H1 (cell line): ENCODE data around the gene ARHGAP1. TPM values are rescaled to one million over a fixed set of nuclear protein-coding genes. Genes with fewer than 3 reads are reported as not detected.

ENCODE experiments used
- CTCF ChIA-PET: fragments of 300-600 bp; sonication (Branson Sonifier 250); formaldehyde crosslinking; loops from one replicate; lab custom pipeline; 2021; ENCODE audit not compliant: partially characterized antibody; lab: Charles Lee
- POLR2A ChIA-PET: fragments of 300-600 bp; sonication (Branson Sonifier 250); formaldehyde crosslinking; loops from one replicate; lab custom pipeline; 2021; ENCODE audit warnings: inconsistent platforms; ENCODE audit not compliant: partially characterized antibody; lab: Charles Lee
- DNase-seq, 2 experiments: peaks; one replicate each; pipeline versions ENCODE4 v3.0.0 to v3.0.0-alpha.2; 2010 to 2022; ENCODE audit warnings: low spot score in 2 of 2, low read depth in 1 of 2, mixed read lengths in 1 of 2
- FAIRE-seq: peaks from 2 replicates; lab custom pipeline; 2011; peaks lifted over from hg19 to GRCh38; lab: Jason Lieb, UNC
- H2AFZ ChIP-seq: 2 replicates; pipeline ENCODE4 v1.8.1; 2012; ENCODE audit warnings: low read length, inconsistent platforms
- H2AK5ac ChIP-seq: 2 replicates; pipeline ENCODE4 v1.6.1; 2013; ENCODE audit warnings: low read depth, low read length
- H2BK120ac ChIP-seq: replicated peaks from 2 replicates; pipeline ENCODE3; 2013; ENCODE audit warnings: low read depth, low read length, inconsistent platforms
- H2BK12ac ChIP-seq: 2 replicates; pipeline ENCODE4 v1.6.1; 2013; ENCODE audit warnings: low read depth, low read length
- H2BK15ac ChIP-seq: 2 replicates; pipeline ENCODE4 v1.6.1; 2013; ENCODE audit warnings: low read length
- H2BK20ac ChIP-seq: 2 replicates; pipeline ENCODE4 v1.6.1; 2013; ENCODE audit warnings: low read length
- H2BK5ac ChIP-seq: 2 replicates; pipeline ENCODE4 v1.6.1; 2013; ENCODE audit warnings: low read depth, low read length
- H3K14ac ChIP-seq: 2 replicates; pipeline ENCODE4 v1.6.1; 2013; ENCODE audit warnings: inconsistent platforms; ENCODE audit not compliant: insufficient read length
- H3K18ac ChIP-seq: 2 replicates; pipeline ENCODE4 v1.6.1; 2013; ENCODE audit warnings: low read length; ENCODE audit errors: extremely low read depth
- H3K23ac ChIP-seq: 2 replicates; pipeline ENCODE4 v1.6.1; 2013; ENCODE audit warnings: inconsistent platforms; ENCODE audit not compliant: insufficient read length
- H3K23me2 ChIP-seq: 2 replicates; pipeline ENCODE4 v1.6.1; 2013; ENCODE audit warnings: low read depth, low read length
- H3K27ac ChIP-seq: 2 replicates; pipeline ENCODE4 v1.6.1; 2011; ENCODE audit warnings: low read depth, low read length, inconsistent platforms
- H3K27me3 ChIP-seq, 4 experiments: replicated peaks in 1 of 4; 1 replicate in 1 of 4; 2 replicates in 3 of 4; pipeline versions ENCODE4 v1.6.1 to v1.8.1; 2011 to 2013; ENCODE audit warnings: low read length in 3 of 4, mild to moderate bottlenecking in 3 of 4, inconsistent platforms in 2 of 4, mixed read lengths in 2 of 4, moderate library complexity in 1 of 4; ENCODE audit not compliant: control insufficient read depth in 3 of 4, insufficient read depth in 3 of 4; ENCODE audit errors: extremely low read depth in 1 of 4
- H3K36me3 ChIP-seq, 4 experiments: 2 replicates each; pipeline versions ENCODE4 v1.6.1 to v1.8.1; 2011 to 2013; ENCODE audit warnings: mild to moderate bottlenecking in 4 of 4, low read length in 3 of 4, moderate library complexity in 2 of 4, control low read depth in 1 of 4, inconsistent platforms in 1 of 4; ENCODE audit not compliant: insufficient read depth in 4 of 4, control insufficient read depth in 2 of 4
- H3K4ac ChIP-seq: replicated peaks from 2 replicates; pipeline ENCODE3; 2013; ENCODE audit warnings: low read length, low read depth, mixed read lengths, inconsistent platforms; ENCODE audit not compliant: insufficient read length
- H3K4me1 ChIP-seq, 4 experiments: replicated peaks in 1 of 4; 1 replicate in 1 of 4; 2 replicates in 3 of 4; pipeline versions ENCODE4 v1.6.1 to v1.8.1; 2011 to 2013; ENCODE audit warnings: low read length in 3 of 4, inconsistent platforms in 2 of 4, mixed read lengths in 1 of 4; ENCODE audit not compliant: insufficient read depth in 4 of 4, control insufficient read depth in 3 of 4
- H3K4me2 ChIP-seq, 2 experiments: 2 replicates each; pipeline versions ENCODE4 v1.6.1 to v1.8.1; 2011 to 2013; ENCODE audit warnings: low read depth in 2 of 2, low read length in 2 of 2, control low read depth in 1 of 2, inconsistent platforms in 1 of 2, mild to moderate bottlenecking in 1 of 2; ENCODE audit not compliant: insufficient read depth in 1 of 2
- H3K4me3 ChIP-seq, 4 experiments: fragments of 200-600, 300-600 bp in 1 of 4; sonication (generic), shearing (Covaris generic), sonication (Bioruptor Twin) in 1 of 4; 2 replicates each; pipeline versions ENCODE4 v1.5.1 to v1.8.1; 2011 to 2016; ENCODE audit warnings: low read length in 4 of 4, low read depth in 3 of 4, control low read depth in 2 of 4, inconsistent platforms in 2 of 4, mild to moderate bottlenecking in 2 of 4, mixed read lengths in 1 of 4, moderate library complexity in 1 of 4; ENCODE audit not compliant: insufficient read depth in 2 of 4; ENCODE audit errors: extremely low read depth in 1 of 4
- H3K56ac ChIP-seq: replicated peaks from 2 replicates; pipeline ENCODE3; 2013; ENCODE audit warnings: low read depth, mild to moderate bottlenecking, mixed read lengths, low read length, inconsistent platforms; ENCODE audit not compliant: insufficient read length
- H3K79me1 ChIP-seq: 2 replicates; pipeline ENCODE4 v1.6.1; 2013; ENCODE audit warnings: low read depth, low read length, control low read depth
- H3K79me2 ChIP-seq, 2 experiments: 2 replicates each; pipeline versions ENCODE4 v1.6.1 to v1.8.1; 2012 to 2013; ENCODE audit warnings: low read length in 2 of 2, mild to moderate bottlenecking in 2 of 2, inconsistent platforms in 1 of 2; ENCODE audit not compliant: insufficient read depth in 2 of 2, control insufficient read depth in 1 of 2
- H3K9ac ChIP-seq, 4 experiments: replicated peaks in 1 of 4; 1 replicate in 1 of 4; 2 replicates in 3 of 4; pipeline versions ENCODE4 v1.6.1 to v1.8.1; 2011 to 2013; ENCODE audit warnings: low read depth in 3 of 4, low read length in 3 of 4, control low read depth in 2 of 4, mild to moderate bottlenecking in 2 of 4, moderate library complexity in 2 of 4, inconsistent platforms in 1 of 4; ENCODE audit errors: extremely low read depth in 1 of 4
- H3K9me3 ChIP-seq, 2 experiments: 2 replicates each; pipeline versions ENCODE4 v1.6.1 to v1.8.1; 2012 to 2013; ENCODE audit warnings: mild to moderate bottlenecking in 2 of 2, moderate library complexity in 2 of 2, control low read depth in 1 of 2, inconsistent platforms in 1 of 2, low read depth in 1 of 2, low read length in 1 of 2, mixed read lengths in 1 of 2; ENCODE audit not compliant: insufficient read depth in 2 of 2
- H4K20me1 ChIP-seq, 2 experiments: replicated peaks in 1 of 2; 2 replicates each; pipeline versions ENCODE3 to v1.8.1; 2011 to 2013; ENCODE audit warnings: inconsistent platforms in 2 of 2, low read length in 2 of 2, mild to moderate bottlenecking in 1 of 2; ENCODE audit not compliant: insufficient read depth in 2 of 2, control insufficient read depth in 1 of 2
- H4K5ac ChIP-seq: 2 replicates; pipeline ENCODE4 v1.6.1; 2013; ENCODE audit warnings: low read length, low read depth, mixed read lengths, inconsistent platforms; ENCODE audit not compliant: insufficient read length
- H4K8ac ChIP-seq: 2 replicates; pipeline ENCODE4 v1.8.0; 2013; ENCODE audit warnings: mild to moderate bottlenecking, moderate library complexity, low read length, inconsistent platforms; ENCODE audit not compliant: insufficient read depth; ENCODE audit errors: extremely low read depth
- H4K91ac ChIP-seq: replicated peaks from 2 replicates; pipeline ENCODE3; 2013; ENCODE audit warnings: low read length, mixed read lengths, inconsistent platforms; ENCODE audit not compliant: insufficient read length
- BACH1 ChIP-seq: IDR thresholded peaks from 2 replicates; pipeline ENCODE4 v1.6.1; 2012; ENCODE audit warnings: low read length, improper control_type of control experiment
- BRCA1 ChIP-seq: IDR thresholded peaks from 2 replicates; pipeline ENCODE4 v1.6.1; 2012; ENCODE audit warnings: low read depth, low read length, improper control_type of control experiment
- CEBPB ChIP-seq: IDR thresholded peaks from 2 replicates; pipeline ENCODE4 v1.6.1; 2012; ENCODE audit warnings: low read depth, low read length
- CTCF ChIP-seq, 3 experiments: IDR thresholded peaks; 1 replicate in 2 of 3; 2 replicates in 1 of 3; pipeline versions ENCODE4 v1.5.1 to v1.6.1; 2011; ENCODE audit warnings: low read length in 3 of 3, mild to moderate bottlenecking in 3 of 3, inconsistent platforms in 2 of 3, low read depth in 1 of 3, moderate library complexity in 1 of 3; ENCODE audit not compliant: insufficient read depth in 1 of 3; ENCODE audit errors: control extremely low read depth in 1 of 3
- E2F6 ChIP-seq: IDR thresholded peaks from 2 replicates; pipeline ENCODE4 v1.6.1; 2012; ENCODE audit warnings: inconsistent platforms
- JUND ChIP-seq: IDR thresholded peaks from 2 replicates; pipeline ENCODE4 v1.6.1; 2011; ENCODE audit warnings: mild to moderate bottlenecking, improper control_type of control experiment, low read length
- NRF1 ChIP-seq: IDR thresholded peaks from 2 replicates; pipeline ENCODE4 v1.6.1; 2011; ENCODE audit warnings: mild to moderate bottlenecking, low read depth, low read length, improper control_type of control experiment
- RFX5 ChIP-seq: IDR thresholded peaks from 2 replicates; pipeline ENCODE4 v1.6.1; 2011; ENCODE audit warnings: low read depth, low read length, improper control_type of control experiment, borderline replicate concordance
- SIRT6 ChIP-seq: IDR thresholded peaks from one replicate; pipeline ENCODE4 v1.7.1; 2012; ENCODE audit warnings: low read length, inconsistent platforms
- SIX5 ChIP-seq: IDR thresholded peaks from 2 replicates; pipeline ENCODE4 v1.6.1; 2011; ENCODE audit warnings: mild to moderate bottlenecking, low read depth, low read length
- SRF ChIP-seq: IDR thresholded peaks from 2 replicates; pipeline ENCODE4 v1.6.1; 2011; ENCODE audit warnings: mild to moderate bottlenecking, low read depth, low read length, moderate library complexity
- TCF12 ChIP-seq: IDR thresholded peaks from 2 replicates; pipeline ENCODE4 v1.6.1; 2011; ENCODE audit warnings: low read depth, mild to moderate bottlenecking, low read length
- ZNF274 ChIP-seq: IDR thresholded peaks from 2 replicates; pipeline ENCODE4 v1.7.0; 2012; ENCODE audit warnings: low read length, borderline replicate concordance; ENCODE audit errors: extremely low read depth
- polyA plus RNA-seq, 7 experiments: library from polyadenylated mRNA; depleted of rRNA in 3 of 7; stranded (reverse) in 5 of 7; unstranded in 2 of 7; fragments of >200 nt in 5 of 7; fragments of 200-250 nt in 2 of 7; gene quantifications; 1 replicate in 5 of 7; 2 replicates in 1 of 7; 4 replicates in 1 of 7; pipeline versions ENCODE4 v1.2.1 to v1.2.3, GENCODE V29; 2011 to 2013; ENCODE audit warnings: missing spikeins in 2 of 7, mixed read lengths in 2 of 7
- total RNA-seq: library from RNA; stranded (reverse); fragmentation: NEBNext Ultra II Directional; extraction: Animal tissue kit (Norgen Biotek cat#: 25700); gene quantifications from 2 replicates; pipeline ENCODE4 v1.2.1, GENCODE V29; 2021

ARHGAP1 gene
- total and polyA plus RNA-seq, 2 of the 8 experiments (the other 6 are each of a cell fraction or from before 2014, with no cell fraction given), result 28.6 to 58.8 TPM

- H4K20me1 ChIP-seq, result no peaks in the 10 kb centered on the region
- H2BK15ac ChIP-seq, result no peak overlapping the region
- no peaks in the 10 kb centered on the region for H3K79me2 ChIP-seq
- H3K27ac ChIP-seq, result no peak overlapping the region
- peaks cover 2% of the 10 kb centered on the region; the same call in 1 of the 2 replicates for H3K79me1 ChIP-seq
- ChIA-PET CTCF (no interaction called here), POLR2A (no interaction called here)
- no peak overlapping the region for H3K56ac ChIP-seq
- no peak overlapping the region for H4K91ac ChIP-seq
- H2AK5ac ChIP-seq, result no peak overlapping the region
- H3K23me2 ChIP-seq, result no peaks in the 10 kb centered on the region
- H3K23ac ChIP-seq, result no peak overlapping the region
- peaks cover 2 to 26% (median 11%) of the 10 kb centered on the region in 4 experiments; a peak in 6 of 8 replicates for H3K36me3 ChIP-seq
- DNase-seq (no peak), FAIRE-seq (no peak)
- H3K4me1 ChIP-seq, result no peaks in the 10 kb centered on the region
- H3K4ac ChIP-seq, result no peak overlapping the region
- no peak overlapping the region for H2BK12ac ChIP-seq
- no peak overlapping the region for H2BK20ac ChIP-seq
- H3K27me3 ChIP-seq, result no peaks in the 10 kb centered on the region
- H3K4me3 ChIP-seq, result no peak overlapping the region
- H3K18ac ChIP-seq, result no peak overlapping the region
- H2AFZ ChIP-seq, result no peak overlapping the region
- H3K14ac ChIP-seq, result no peak overlapping the region
- H3K4me2 ChIP-seq, result no peak overlapping the region
- no peaks in the 10 kb centered on the region for H3K9me3 ChIP-seq
- no peak overlapping the region for H4K8ac ChIP-seq
- H2BK5ac ChIP-seq, result no peak overlapping the region
- H2BK120ac ChIP-seq, result no peak overlapping the region
- H4K5ac ChIP-seq, result no peak overlapping the region
- H3K9ac ChIP-seq, result no peak overlapping the region
- no peak for TF ChIP-seq CEBPB
- TF ChIP-seq BACH1, result no peak
- TF ChIP-seq SIX5, result no peak
- no peak for TF ChIP-seq SIRT6
- no peak for TF ChIP-seq E2F6
- no peak for TF ChIP-seq TCF12
- TF ChIP-seq NRF1, result no peak
- TF ChIP-seq BRCA1, result no peak
- TF ChIP-seq SRF, result no peak
- no peak for TF ChIP-seq RFX5
- no peak for TF ChIP-seq CTCF (IDR thresholded peaks at IDR 0.05; ENCODE audit: control extremely low read depth in 1 of 3, insufficient read depth in 1 of 3, low read depth in 1 of 3, low read length in 3 of 3)
- TF ChIP-seq JUND, result no peak
- no peak for TF ChIP-seq ZNF274
Measured at GRCh38 chr11:46643986-46644385, 56.4 kb downstream of the ARHGAP1 start.
